Limb (tissue), 2 donors: Measurements from ENCODE around the gene TOMM70.

Source experiments
- DNase-seq, 2 donors: peaks; one replicate each; pipeline ENCODE4 v3.0.0-alpha.2; 2016; ENCODE audit errors: extremely low spot score in 2 of 2

The TOMM70 gene

GRCh38 chr3:100325827-100326226, 75.1 kb downstream of the TOMM70 start:
- DNase-seq: no peak

- DNase-seq: no peak
Observed at GRCh38 chr3:100324044-100324443, 76.8 kb downstream of the TOMM70 start.

- DNase-seq: no peak
Observed at GRCh38 chr3:100319951-100320350, 80.9 kb downstream of the TOMM70 start.

- DNase-seq: no peak
Observed at GRCh38 chr3:100317912-100318311, 83.0 kb downstream of the TOMM70 start.

- DNase-seq: peak in 1 of 2 donors; percentile 51
Observed at GRCh38 chr3:100316641-100317069, 84.2 kb downstream of the TOMM70 start.
